ENCODE measurements around the gene GARIN5A.

- TF ChIP-seq EZH2 (IDR thresholded peaks at IDR 0.05; ENCODE audit: insufficient read depth, poor library complexity, severe bottlenecking) (no peak), EZH2phosphoT487 (IDR thresholded peaks at IDR 0.05; ENCODE audit: insufficient read depth, low read depth) (no peak)
Measured at GRCh38 chr19:50431343-50432220, 45.1 kb downstream of the GARIN5A start.

All from GM23248 (cell line).